ENCODE measurements around the gene POLR3E. TPM values are rescaled to one million over a fixed set of nuclear protein-coding genes. Genes with fewer than 3 reads are reported as not detected.

Gene POLR3E
- total RNA-seq, 2 experiments from 2014 or later, result 74.5 to 107 TPM

DNA sequence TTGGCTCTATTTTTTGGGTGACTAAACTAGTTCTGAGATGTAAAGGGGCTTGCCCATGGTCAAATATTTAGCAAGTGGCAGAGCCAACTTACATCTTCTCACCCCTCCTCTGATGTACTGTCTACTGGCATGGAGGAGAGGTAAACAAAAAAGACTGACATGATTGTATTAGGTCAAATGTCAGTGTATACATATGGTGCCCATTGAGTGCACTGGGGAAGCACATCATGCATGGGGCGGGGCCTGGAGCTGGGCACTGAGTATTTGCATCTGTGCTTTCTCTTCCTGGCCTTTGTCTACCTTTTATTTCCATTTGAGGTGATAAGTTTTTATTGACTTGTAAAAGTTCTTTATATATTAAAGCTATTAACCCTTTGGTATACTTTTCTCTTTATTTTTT, 22.3 kb upstream of the POLR3E start:
- BruUV-seq (replicated peaks), result no TSS peak
- H3K9me2 ChIP-seq (ENCODE audit: insufficient read depth, low read length), result no peaks in the 10 kb centered on the region
- H3K4me1 ChIP-seq (ENCODE audit: insufficient read depth, low read length, poor library complexity, severe bottlenecking), result no peaks in the 10 kb centered on the region
- H2AFZ ChIP-seq (ENCODE audit: low read length), result no peak overlapping the region
- no peaks in the 10 kb centered on the region for H3K79me2 ChIP-seq (ENCODE audit: insufficient read depth, low read depth, low read length)
- H3K9me3 ChIP-seq (ENCODE audit: low read length), result no peaks in the 10 kb centered on the region
- H3K4me3 ChIP-seq (ENCODE audit: low read depth, low read length, poor library complexity, severe bottlenecking), result no peak overlapping the region
- intact Hi-C loops (cut with micrococcal nuclease; ENCODE audit: unreplicated experiment), result no loop called here
- no peak overlapping the region for H3K4me2 ChIP-seq (ENCODE audit: low read length)
- DNase-seq (ENCODE audit: low spot score), result no peak
- no peaks in the 10 kb centered on the region for H4K20me1 ChIP-seq (ENCODE audit: insufficient read depth, low read length)
- peaks cover 83% of the 10 kb centered on the region for H3K36me3 ChIP-seq (ENCODE audit: insufficient read depth, low read length)
- no peak overlapping the region for H3K27ac ChIP-seq (ENCODE audit: low read depth, low read length, poor library complexity, severe bottlenecking)
- CTCF ChIA-PET (ENCODE audit: unreplicated experiment), result no interaction called here
- TF ChIP-seq, protein P1, sequence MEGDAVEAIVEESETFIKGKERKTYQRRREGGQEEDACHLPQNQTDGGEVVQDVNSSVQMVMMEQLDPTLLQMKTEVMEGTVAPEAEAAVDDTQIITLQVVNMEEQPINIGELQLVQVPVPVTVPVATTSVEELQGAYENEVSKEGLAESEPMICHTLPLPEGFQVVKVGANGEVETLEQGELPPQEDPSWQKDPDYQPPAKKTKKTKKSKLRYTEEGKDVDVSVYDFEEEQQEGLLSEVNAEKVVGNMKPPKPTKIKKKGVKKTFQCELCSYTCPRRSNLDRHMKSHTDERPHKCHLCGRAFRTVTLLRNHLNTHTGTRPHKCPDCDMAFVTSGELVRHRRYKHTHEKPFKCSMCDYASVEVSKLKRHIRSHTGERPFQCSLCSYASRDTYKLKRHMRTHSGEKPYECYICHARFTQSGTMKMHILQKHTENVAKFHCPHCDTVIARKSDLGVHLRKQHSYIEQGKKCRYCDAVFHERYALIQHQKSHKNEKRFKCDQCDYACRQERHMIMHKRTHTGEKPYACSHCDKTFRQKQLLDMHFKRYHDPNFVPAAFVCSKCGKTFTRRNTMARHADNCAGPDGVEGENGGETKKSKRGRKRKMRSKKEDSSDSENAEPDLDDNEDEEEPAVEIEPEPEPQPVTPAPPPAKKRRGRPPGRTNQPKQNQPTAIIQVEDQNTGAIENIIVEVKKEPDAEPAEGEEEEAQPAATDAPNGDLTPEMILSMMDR (conservative IDR thresholded peaks at IDR 0.05; ENCODE audit: low read length), result no peak
- no peak for TF ChIP-seq EZH2phosphoT487 (IDR thresholded peaks at IDR 0.05; ENCODE audit: borderline replicate concordance, low read depth, low read length)
- POLR2A ChIA-PET, result no interaction called here

- no TSS peak for BruUV-seq (replicated peaks)
- POLR2A ChIA-PET, result interaction anchor here (0.7 kb wide), 1 partner anchor 1428 kb away, joined by 3 read pairs; no protein-coding TSS in a partner anchor
- Histone ChIP-seq H3K27ac (ENCODE audit: low read depth, low read length, poor library complexity, severe bottlenecking) (no peak overlapping the region), H3K4me2 (ENCODE audit: low read length) (no peak overlapping the region), H3K9me3 (ENCODE audit: low read length) (peaks cover 4% of the 10 kb centered on the region; the same call in 1 of the 2 replicates), H3K36me3 (ENCODE audit: insufficient read depth, low read length) (peaks cover 86% of the 10 kb centered on the region), H3K79me2 (ENCODE audit: insufficient read depth, low read depth, low read length) (no peaks in the 10 kb centered on the region), H3K9me2 (ENCODE audit: insufficient read depth, low read length) (no peaks in the 10 kb centered on the region), H2AFZ (ENCODE audit: low read length) (no peak overlapping the region), H3K4me1 (ENCODE audit: insufficient read depth, low read length, poor library complexity, severe bottlenecking) (no peaks in the 10 kb centered on the region), H3K4me3 (ENCODE audit: low read depth, low read length, poor library complexity, severe bottlenecking) (no peak overlapping the region), H4K20me1 (ENCODE audit: insufficient read depth, low read length) (no peaks in the 10 kb centered on the region)
- no peak for DNase-seq (ENCODE audit: low spot score)
- CTCF ChIA-PET (ENCODE audit: unreplicated experiment), result no interaction called here
- TF ChIP-seq, protein P1 (conservative IDR thresholded peaks at IDR 0.05; ENCODE audit: low read length), result no peak
- no peak for TF ChIP-seq EZH2phosphoT487 (IDR thresholded peaks at IDR 0.05; ENCODE audit: borderline replicate concordance, low read depth, low read length)
- intact Hi-C loops (cut with micrococcal nuclease; ENCODE audit: unreplicated experiment), result no loop called here
Observed at GRCh38 chr16:22278441-22279230, 18.6 kb upstream of the POLR3E start.

DNA sequence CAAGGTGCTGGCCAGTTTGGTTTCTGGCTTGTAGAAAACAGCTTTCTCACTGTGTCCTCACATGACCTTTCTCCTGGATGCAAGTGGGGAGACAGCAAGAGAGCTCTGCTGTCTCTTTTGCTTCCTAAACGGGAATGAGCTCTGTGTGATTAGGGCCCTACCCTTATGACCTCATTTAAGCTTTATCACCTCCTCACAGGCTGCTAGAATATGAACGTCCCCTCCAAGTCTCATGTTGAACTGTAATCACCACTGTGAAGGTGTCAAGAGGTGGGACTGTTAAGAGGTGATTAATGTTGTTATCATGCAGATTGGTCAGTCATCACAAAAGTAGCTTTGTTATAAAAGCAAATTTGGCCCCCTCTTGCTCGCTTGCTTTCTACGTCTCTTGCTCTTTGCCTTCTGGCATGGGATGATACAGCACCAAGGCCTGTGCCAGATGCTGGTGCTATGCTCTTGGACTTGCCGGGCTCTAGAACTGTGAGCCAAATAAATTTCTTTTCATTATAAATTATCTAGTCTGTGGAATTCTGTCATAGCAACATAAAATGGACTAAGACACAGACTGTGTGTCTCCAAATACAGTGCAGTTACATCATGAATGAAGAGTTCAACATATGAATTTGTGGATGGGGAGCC, 14.8 kb upstream of the POLR3E start:
- no peaks in the 10 kb centered on the region for H3K4me1 ChIP-seq (ENCODE audit: insufficient read depth, low read length, poor library complexity, severe bottlenecking)
- H3K4me3 ChIP-seq (ENCODE audit: low read depth, low read length, poor library complexity, severe bottlenecking), result no peak overlapping the region
- H3K4me2 ChIP-seq (ENCODE audit: low read length), result no peak overlapping the region
- TF ChIP-seq, protein P1 (conservative IDR thresholded peaks at IDR 0.05; ENCODE audit: low read length), result no peak
- no peak for TF ChIP-seq EZH2phosphoT487 (IDR thresholded peaks at IDR 0.05; ENCODE audit: borderline replicate concordance, low read depth, low read length)
- POLR2A ChIA-PET, result interaction anchor here (0.7 kb wide), 1 partner anchor 23 kb away, joined by 3 read pairs; no protein-coding TSS in a partner anchor
- intact Hi-C loops (cut with micrococcal nuclease; ENCODE audit: unreplicated experiment), result no loop called here
- no TSS peak for BruUV-seq (replicated peaks)
- no peaks in the 10 kb centered on the region for H3K9me2 ChIP-seq (ENCODE audit: insufficient read depth, low read length)
- H2AFZ ChIP-seq (ENCODE audit: low read length), result no peak overlapping the region
- DNase-seq (ENCODE audit: low spot score), result no peak
- no peaks in the 10 kb centered on the region for H3K79me2 ChIP-seq (ENCODE audit: insufficient read depth, low read depth, low read length)
- peaks cover 83% of the 10 kb centered on the region for H3K36me3 ChIP-seq (ENCODE audit: insufficient read depth, low read length)
- H3K27ac ChIP-seq (ENCODE audit: low read depth, low read length, poor library complexity, severe bottlenecking), result no peak overlapping the region
- CTCF ChIA-PET (ENCODE audit: unreplicated experiment), result no interaction called here
- no peaks in the 10 kb centered on the region for H4K20me1 ChIP-seq (ENCODE audit: insufficient read depth, low read length)
- H3K9me3 ChIP-seq (ENCODE audit: low read length), result peaks cover 4% of the 10 kb centered on the region; the same call in 1 of the 2 replicates

Measured in OCI-LY7 (cell line).